ENCODE measurements around the gene RFX5.

GRCh38 chr1:151343587-151343986 is 3.5 kb downstream of the RFX5 start:
- TF ChIP-seq, protein P1, sequence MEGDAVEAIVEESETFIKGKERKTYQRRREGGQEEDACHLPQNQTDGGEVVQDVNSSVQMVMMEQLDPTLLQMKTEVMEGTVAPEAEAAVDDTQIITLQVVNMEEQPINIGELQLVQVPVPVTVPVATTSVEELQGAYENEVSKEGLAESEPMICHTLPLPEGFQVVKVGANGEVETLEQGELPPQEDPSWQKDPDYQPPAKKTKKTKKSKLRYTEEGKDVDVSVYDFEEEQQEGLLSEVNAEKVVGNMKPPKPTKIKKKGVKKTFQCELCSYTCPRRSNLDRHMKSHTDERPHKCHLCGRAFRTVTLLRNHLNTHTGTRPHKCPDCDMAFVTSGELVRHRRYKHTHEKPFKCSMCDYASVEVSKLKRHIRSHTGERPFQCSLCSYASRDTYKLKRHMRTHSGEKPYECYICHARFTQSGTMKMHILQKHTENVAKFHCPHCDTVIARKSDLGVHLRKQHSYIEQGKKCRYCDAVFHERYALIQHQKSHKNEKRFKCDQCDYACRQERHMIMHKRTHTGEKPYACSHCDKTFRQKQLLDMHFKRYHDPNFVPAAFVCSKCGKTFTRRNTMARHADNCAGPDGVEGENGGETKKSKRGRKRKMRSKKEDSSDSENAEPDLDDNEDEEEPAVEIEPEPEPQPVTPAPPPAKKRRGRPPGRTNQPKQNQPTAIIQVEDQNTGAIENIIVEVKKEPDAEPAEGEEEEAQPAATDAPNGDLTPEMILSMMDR (IDR thresholded peaks at IDR 0.05), result no peak
- TF ChIP-seq EP300 (IDR thresholded peaks at IDR 0.05), result no peak

All from upper lobe of left lung (tissue), 4 donors.